H1 (cell line): Measurements from ENCODE around the gene INPP4A. TPM values are rescaled to one million over a fixed set of nuclear protein-coding genes. Genes with fewer than 3 reads are reported as not detected.

Experiments used
- CTCF ChIA-PET: fragments of 300-600 bp; sonication (Branson Sonifier 250); formaldehyde crosslinking; loops from one replicate; lab custom pipeline; 2021; ENCODE audit not compliant: partially characterized antibody; lab: Charles Lee
- POLR2A ChIA-PET: fragments of 300-600 bp; sonication (Branson Sonifier 250); formaldehyde crosslinking; loops from one replicate; lab custom pipeline; 2021; ENCODE audit warnings: inconsistent platforms; ENCODE audit not compliant: partially characterized antibody; lab: Charles Lee
- DNase-seq, 2 experiments: peaks; one replicate each; pipeline versions ENCODE4 v3.0.0 to v3.0.0-alpha.2; 2010 to 2022; ENCODE audit warnings: low spot score in 2 of 2, low read depth in 1 of 2, mixed read lengths in 1 of 2
- FAIRE-seq: peaks from 2 replicates; lab custom pipeline; 2011; peaks lifted over from hg19 to GRCh38; lab: Jason Lieb, UNC
- H2AFZ ChIP-seq: 2 replicates; pipeline ENCODE4 v1.8.1; 2012; ENCODE audit warnings: low read length, inconsistent platforms
- H2AK5ac ChIP-seq: 2 replicates; pipeline ENCODE4 v1.6.1; 2013; ENCODE audit warnings: low read depth, low read length
- H2BK120ac ChIP-seq: replicated peaks from 2 replicates; pipeline ENCODE3; 2013; ENCODE audit warnings: low read depth, low read length, inconsistent platforms
- H2BK12ac ChIP-seq: 2 replicates; pipeline ENCODE4 v1.6.1; 2013; ENCODE audit warnings: low read depth, low read length
- H2BK15ac ChIP-seq: 2 replicates; pipeline ENCODE4 v1.6.1; 2013; ENCODE audit warnings: low read length
- H2BK20ac ChIP-seq: 2 replicates; pipeline ENCODE4 v1.6.1; 2013; ENCODE audit warnings: low read length
- H2BK5ac ChIP-seq: 2 replicates; pipeline ENCODE4 v1.6.1; 2013; ENCODE audit warnings: low read depth, low read length
- H3K14ac ChIP-seq: 2 replicates; pipeline ENCODE4 v1.6.1; 2013; ENCODE audit warnings: inconsistent platforms; ENCODE audit not compliant: insufficient read length
- H3K18ac ChIP-seq: 2 replicates; pipeline ENCODE4 v1.6.1; 2013; ENCODE audit warnings: low read length; ENCODE audit errors: extremely low read depth
- H3K23ac ChIP-seq: 2 replicates; pipeline ENCODE4 v1.6.1; 2013; ENCODE audit warnings: inconsistent platforms; ENCODE audit not compliant: insufficient read length
- H3K23me2 ChIP-seq: 2 replicates; pipeline ENCODE4 v1.6.1; 2013; ENCODE audit warnings: low read depth, low read length
- H3K27ac ChIP-seq: 2 replicates; pipeline ENCODE4 v1.6.1; 2011; ENCODE audit warnings: low read depth, low read length, inconsistent platforms
- H3K27me3 ChIP-seq, 4 experiments: replicated peaks in 1 of 4; 1 replicate in 1 of 4; 2 replicates in 3 of 4; pipeline versions ENCODE4 v1.6.1 to v1.8.1; 2011 to 2013; ENCODE audit warnings: low read length in 3 of 4, mild to moderate bottlenecking in 3 of 4, inconsistent platforms in 2 of 4, mixed read lengths in 2 of 4, moderate library complexity in 1 of 4; ENCODE audit not compliant: control insufficient read depth in 3 of 4, insufficient read depth in 3 of 4; ENCODE audit errors: extremely low read depth in 1 of 4
- H3K36me3 ChIP-seq, 4 experiments: 2 replicates each; pipeline versions ENCODE4 v1.6.1 to v1.8.1; 2011 to 2013; ENCODE audit warnings: mild to moderate bottlenecking in 4 of 4, low read length in 3 of 4, moderate library complexity in 2 of 4, control low read depth in 1 of 4, inconsistent platforms in 1 of 4; ENCODE audit not compliant: insufficient read depth in 4 of 4, control insufficient read depth in 2 of 4
- H3K4ac ChIP-seq: replicated peaks from 2 replicates; pipeline ENCODE3; 2013; ENCODE audit warnings: low read length, low read depth, mixed read lengths, inconsistent platforms; ENCODE audit not compliant: insufficient read length
- H3K4me1 ChIP-seq, 4 experiments: replicated peaks in 1 of 4; 1 replicate in 1 of 4; 2 replicates in 3 of 4; pipeline versions ENCODE4 v1.6.1 to v1.8.1; 2011 to 2013; ENCODE audit warnings: low read length in 3 of 4, inconsistent platforms in 2 of 4, mixed read lengths in 1 of 4; ENCODE audit not compliant: insufficient read depth in 4 of 4, control insufficient read depth in 3 of 4
- H3K4me2 ChIP-seq, 2 experiments: 2 replicates each; pipeline versions ENCODE4 v1.6.1 to v1.8.1; 2011 to 2013; ENCODE audit warnings: low read depth in 2 of 2, low read length in 2 of 2, control low read depth in 1 of 2, inconsistent platforms in 1 of 2, mild to moderate bottlenecking in 1 of 2; ENCODE audit not compliant: insufficient read depth in 1 of 2
- H3K4me3 ChIP-seq, 4 experiments: fragments of 200-600, 300-600 bp in 1 of 4; sonication (generic), shearing (Covaris generic), sonication (Bioruptor Twin) in 1 of 4; 2 replicates each; pipeline versions ENCODE4 v1.5.1 to v1.8.1; 2011 to 2016; ENCODE audit warnings: low read length in 4 of 4, low read depth in 3 of 4, control low read depth in 2 of 4, inconsistent platforms in 2 of 4, mild to moderate bottlenecking in 2 of 4, mixed read lengths in 1 of 4, moderate library complexity in 1 of 4; ENCODE audit not compliant: insufficient read depth in 2 of 4; ENCODE audit errors: extremely low read depth in 1 of 4
- H3K56ac ChIP-seq: replicated peaks from 2 replicates; pipeline ENCODE3; 2013; ENCODE audit warnings: low read depth, mild to moderate bottlenecking, mixed read lengths, low read length, inconsistent platforms; ENCODE audit not compliant: insufficient read length
- H3K79me1 ChIP-seq: 2 replicates; pipeline ENCODE4 v1.6.1; 2013; ENCODE audit warnings: low read depth, low read length, control low read depth
- H3K79me2 ChIP-seq, 2 experiments: 2 replicates each; pipeline versions ENCODE4 v1.6.1 to v1.8.1; 2012 to 2013; ENCODE audit warnings: low read length in 2 of 2, mild to moderate bottlenecking in 2 of 2, inconsistent platforms in 1 of 2; ENCODE audit not compliant: insufficient read depth in 2 of 2, control insufficient read depth in 1 of 2
- H3K9ac ChIP-seq, 4 experiments: replicated peaks in 1 of 4; 1 replicate in 1 of 4; 2 replicates in 3 of 4; pipeline versions ENCODE4 v1.6.1 to v1.8.1; 2011 to 2013; ENCODE audit warnings: low read depth in 3 of 4, low read length in 3 of 4, control low read depth in 2 of 4, mild to moderate bottlenecking in 2 of 4, moderate library complexity in 2 of 4, inconsistent platforms in 1 of 4; ENCODE audit errors: extremely low read depth in 1 of 4
- H3K9me3 ChIP-seq, 2 experiments: 2 replicates each; pipeline versions ENCODE4 v1.6.1 to v1.8.1; 2012 to 2013; ENCODE audit warnings: mild to moderate bottlenecking in 2 of 2, moderate library complexity in 2 of 2, control low read depth in 1 of 2, inconsistent platforms in 1 of 2, low read depth in 1 of 2, low read length in 1 of 2, mixed read lengths in 1 of 2; ENCODE audit not compliant: insufficient read depth in 2 of 2
- H4K20me1 ChIP-seq, 2 experiments: replicated peaks in 1 of 2; 2 replicates each; pipeline versions ENCODE3 to v1.8.1; 2011 to 2013; ENCODE audit warnings: inconsistent platforms in 2 of 2, low read length in 2 of 2, mild to moderate bottlenecking in 1 of 2; ENCODE audit not compliant: insufficient read depth in 2 of 2, control insufficient read depth in 1 of 2
- H4K5ac ChIP-seq: 2 replicates; pipeline ENCODE4 v1.6.1; 2013; ENCODE audit warnings: low read length, low read depth, mixed read lengths, inconsistent platforms; ENCODE audit not compliant: insufficient read length
- H4K8ac ChIP-seq: 2 replicates; pipeline ENCODE4 v1.8.0; 2013; ENCODE audit warnings: mild to moderate bottlenecking, moderate library complexity, low read length, inconsistent platforms; ENCODE audit not compliant: insufficient read depth; ENCODE audit errors: extremely low read depth
- H4K91ac ChIP-seq: replicated peaks from 2 replicates; pipeline ENCODE3; 2013; ENCODE audit warnings: low read length, mixed read lengths, inconsistent platforms; ENCODE audit not compliant: insufficient read length
- BRCA1 ChIP-seq: IDR thresholded peaks from 2 replicates; pipeline ENCODE4 v1.6.1; 2012; ENCODE audit warnings: low read depth, low read length, improper control_type of control experiment
- E2F6 ChIP-seq: IDR thresholded peaks from 2 replicates; pipeline ENCODE4 v1.6.1; 2012; ENCODE audit warnings: inconsistent platforms
- EZH2 ChIP-seq: fragments of 200-600 bp; sonication (generic); IDR thresholded peaks from 2 replicates; pipeline ENCODE4 v1.7.1; 2012; ENCODE audit warnings: low read depth, mild to moderate bottlenecking, moderate library complexity, low read length, inconsistent platforms; ENCODE audit not compliant: severe bottlenecking
- JUND ChIP-seq: IDR thresholded peaks from 2 replicates; pipeline ENCODE4 v1.6.1; 2011; ENCODE audit warnings: mild to moderate bottlenecking, improper control_type of control experiment, low read length
- MAFK ChIP-seq: IDR thresholded peaks from 2 replicates; pipeline ENCODE4 v1.6.1; 2012; ENCODE audit warnings: low read depth, mild to moderate bottlenecking, improper control_type of control experiment, low read length
- MAX ChIP-seq: IDR thresholded peaks from 2 replicates; pipeline ENCODE4 v1.6.1; 2012; ENCODE audit warnings: inconsistent platforms
- NRF1 ChIP-seq: IDR thresholded peaks from 2 replicates; pipeline ENCODE4 v1.6.1; 2011; ENCODE audit warnings: mild to moderate bottlenecking, low read depth, low read length, improper control_type of control experiment
- POU5F1 ChIP-seq: IDR thresholded peaks from 2 replicates; pipeline ENCODE4 v1.6.1; 2011; ENCODE audit warnings: low read depth, mild to moderate bottlenecking, low read length, moderate library complexity
- RXRA ChIP-seq: IDR thresholded peaks from 2 replicates; pipeline ENCODE4 v1.6.1; 2011; ENCODE audit warnings: low read depth, mild to moderate bottlenecking, low read length, moderate library complexity; ENCODE audit not compliant: insufficient read depth
- SP1 ChIP-seq: IDR thresholded peaks from 2 replicates; pipeline ENCODE4 v1.6.1; 2011; ENCODE audit warnings: low read depth, low read length
- TAF7 ChIP-seq: optimal IDR thresholded peaks from 2 replicates; pipeline ENCODE3; 2011; ENCODE audit warnings: low read depth, mild to moderate bottlenecking, inconsistent platforms, low read length, moderate library complexity, borderline replicate concordance
- TEAD4 ChIP-seq: IDR thresholded peaks from 2 replicates; pipeline ENCODE4 v1.6.1; 2012; ENCODE audit warnings: low read depth, low read length, inconsistent platforms, mixed read lengths
- USF2 ChIP-seq: IDR thresholded peaks from 2 replicates; pipeline ENCODE4 v1.6.1; 2011; ENCODE audit warnings: low read length, improper control_type of control experiment
- WGBS, 2 experiments: shearing (Covaris generic) in 1 of 2; methylation state at CpG; one replicate each; pipeline versions ENCODE4 v1.1.6 to v1.1.7; 2013 to 2015; ENCODE audit warnings: low lambda C conversion rate in 2 of 2, mixed read lengths in 2 of 2, inconsistent platforms in 1 of 2, low coverage in 1 of 2, missing lambda C conversion rate in 1 of 2; ENCODE audit not compliant: insufficient replicate concordance in 2 of 2, insufficient coverage in 1 of 2, insufficient read length in 1 of 2; ENCODE audit errors: extremely low coverage in 1 of 2, missing lambda C conversion rate in 1 of 2; 5-methylcytosine and 5-hydroxymethylcytosine counted together
- polyA plus RNA-seq, 7 experiments: library from polyadenylated mRNA; depleted of rRNA in 3 of 7; stranded (reverse) in 5 of 7; unstranded in 2 of 7; fragments of >200 nt in 5 of 7; fragments of 200-250 nt in 2 of 7; gene quantifications; 1 replicate in 5 of 7; 2 replicates in 1 of 7; 4 replicates in 1 of 7; pipeline versions ENCODE4 v1.2.1 to v1.2.3, GENCODE V29; 2011 to 2013; ENCODE audit warnings: missing spikeins in 2 of 7, mixed read lengths in 2 of 7
- total RNA-seq: library from RNA; stranded (reverse); fragmentation: NEBNext Ultra II Directional; extraction: Animal tissue kit (Norgen Biotek cat#: 25700); gene quantifications from 2 replicates; pipeline ENCODE4 v1.2.1, GENCODE V29; 2021

The INPP4A gene
- total and polyA plus RNA-seq, 2 of the 8 experiments (the other 6 are each of a cell fraction or from before 2014, with no cell fraction given), result 25.6 to 34.3 TPM

GRCh38 chr2:98592565-98592964 lies 147.9 kb downstream of the INPP4A start:
- ChIA-PET POLR2A (no interaction called here), CTCF (interaction anchor here (0.7 kb wide), 1 partner anchor 10 kb away, joined by 3 read pairs; no protein-coding TSS in a partner anchor)
- Histone ChIP-seq H3K9ac (no peak overlapping the region), H3K79me1 (no peaks in the 10 kb centered on the region), H2BK5ac (no peak overlapping the region), H3K4me3 (no peak overlapping the region), H3K27ac (no peak overlapping the region), H3K18ac (no peak overlapping the region), H3K23me2 (no peaks in the 10 kb centered on the region; the same call in 1 of the 2 replicates), H4K20me1 (no peaks in the 10 kb centered on the region), H3K9me3 (no peaks in the 10 kb centered on the region; a peak in 1 of 4 replicates), H3K56ac (no peak overlapping the region), H3K79me2 (no peaks in the 10 kb centered on the region), H3K27me3 (no peaks in the 10 kb centered on the region), H2AFZ (no peak overlapping the region), H3K4me2 (no peak overlapping the region), H2AK5ac (no peak overlapping the region), H3K36me3 (peaks cover 0 to 7% (median 1%) of the 10 kb centered on the region in 4 experiments; a peak in 3 of 8 replicates), H2BK120ac (no peak overlapping the region), H4K5ac (no peak overlapping the region), H3K23ac (no peak overlapping the region), H4K91ac (no peak overlapping the region), H3K14ac (no peak overlapping the region), H3K4ac (no peak overlapping the region), H3K4me1 (no peaks in the 10 kb centered on the region), H2BK20ac (no peak overlapping the region), H4K8ac (no peak overlapping the region), H2BK12ac (no peak overlapping the region), H2BK15ac (no peak overlapping the region)
- no peak for FAIRE-seq
- WGBS, 2 experiments, result 98% methylated on average over 8 of the region's 8 CpGs; no CpG with 5 or more reads in 1 of the 2 experiments
- no peak for DNase-seq
- no peak for TF ChIP-seq NRF1
- TF ChIP-seq MAFK, result no peak
- TF ChIP-seq JUND, result no peak
- no peak for TF ChIP-seq RXRA
- TF ChIP-seq EZH2, result no peak
- TF ChIP-seq SP1, result no peak
- TF ChIP-seq POU5F1, result no peak
- TF ChIP-seq TAF7, result no peak
- no peak for TF ChIP-seq BRCA1
- no peak for TF ChIP-seq TEAD4
- no peak for TF ChIP-seq E2F6
- no peak for TF ChIP-seq USF2
- TF ChIP-seq MAX, result no peak
